Brain microvascular endothelial cell (primary cell): Measurements from ENCODE around the gene TUBB4A.
A peak's percentile ranks its signal among the peaks of the same experiment; 100 is the strongest.

Source experiments
- DNase-seq: peaks from one replicate; pipeline ENCODE4 v3.0.0-alpha.2; 2020
- H3K27ac ChIP-seq: fragments of 250-450 bp; sonication (Bioruptor Pico); 2 replicates; pipeline ENCODE4 v1.5.1; 2020; ENCODE audit warnings: mild to moderate bottlenecking, moderate library complexity
- H3K27me3 ChIP-seq: fragments of 250-450 bp; sonication (Bioruptor Pico); replicated peaks from 2 replicates; pipeline ENCODE4 v1.5.1; 2020; ENCODE audit warnings: mild to moderate bottlenecking
- H3K36me3 ChIP-seq: fragments of 250-450 bp; sonication (Bioruptor Pico); replicated peaks from 2 replicates; pipeline ENCODE4 v1.5.1; 2020; ENCODE audit warnings: mild to moderate bottlenecking
- H3K4me3 ChIP-seq: 2 replicates; pipeline ENCODE4 v1.5.1; 2011; ENCODE audit warnings: low read depth, mild to moderate bottlenecking, control low read depth, low read length, moderate library complexity
- CTCF ChIP-seq: IDR thresholded peaks from 2 replicates; pipeline ENCODE4 v1.5.1; 2011; ENCODE audit warnings: low read depth, mild to moderate bottlenecking, moderate library complexity, low read length, control low read depth, inconsistent platforms; ENCODE audit errors: missing control alignments
- in situ Hi-C: cut with HindIII; loops from 2 replicates; pipeline ENCODE4 v1.10.0; 2017; ENCODE audit warnings: low sequenced_read_pairs, low pct_ligation_motif_present

The TUBB4A gene

GRCh38 chr19:6519289-6519688, 17.2 kb upstream of the TUBB4A start:
- in situ Hi-C loops, result no loop called here
- DNase-seq, result peak; percentile 36
- Histone ChIP-seq H3K4me3 (no peak overlapping the region), H3K27me3 (no peaks in the 10 kb centered on the region), H3K36me3 (no peaks in the 10 kb centered on the region), H3K27ac (no peak overlapping the region)
- no peak for TF ChIP-seq CTCF

GRCh38 chr19:6518145-6518911, 16.2 kb upstream of the TUBB4A start:
- in situ Hi-C loops, result no loop called here
- no peak for TF ChIP-seq CTCF
- H3K27ac ChIP-seq, result no peak overlapping the region
- H3K4me3 ChIP-seq, result no peak overlapping the region
- H3K36me3 ChIP-seq, result no peaks in the 10 kb centered on the region
- no peaks in the 10 kb centered on the region for H3K27me3 ChIP-seq
- no peak for DNase-seq

DNA sequence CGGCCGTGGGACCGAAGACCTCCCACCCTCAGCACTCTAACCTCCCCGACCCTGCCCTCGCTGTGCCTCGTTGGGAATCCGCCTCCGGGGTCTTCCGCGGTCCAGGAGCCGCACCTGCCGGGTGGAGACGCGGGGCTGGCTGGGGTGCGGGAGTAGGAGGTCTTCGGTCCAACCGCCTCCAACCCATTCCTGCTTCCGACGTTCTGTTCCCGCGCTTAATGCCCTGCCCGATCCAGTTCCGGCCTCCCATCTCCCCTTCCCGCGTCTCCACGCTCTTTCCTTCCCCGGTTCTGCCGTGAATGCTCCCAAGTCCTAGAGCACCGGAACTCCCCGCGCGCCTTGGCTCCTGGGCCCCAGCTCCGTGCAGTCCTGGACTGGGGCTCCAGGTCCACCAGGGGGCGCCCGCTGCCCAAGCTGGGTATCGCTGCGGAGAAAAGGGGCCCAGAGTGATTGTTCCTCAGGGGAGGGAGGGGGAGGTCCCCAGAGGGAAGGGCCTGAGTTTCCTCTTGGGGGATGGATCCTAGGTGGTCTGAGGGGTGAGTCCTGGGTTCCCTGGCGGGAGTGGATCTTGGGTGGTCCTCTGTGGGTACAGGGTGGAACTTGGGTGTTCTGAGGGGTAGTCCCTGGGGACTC, 14.7 kb upstream of the TUBB4A start:
- peak; percentile 98 for TF ChIP-seq CTCF

DNA sequence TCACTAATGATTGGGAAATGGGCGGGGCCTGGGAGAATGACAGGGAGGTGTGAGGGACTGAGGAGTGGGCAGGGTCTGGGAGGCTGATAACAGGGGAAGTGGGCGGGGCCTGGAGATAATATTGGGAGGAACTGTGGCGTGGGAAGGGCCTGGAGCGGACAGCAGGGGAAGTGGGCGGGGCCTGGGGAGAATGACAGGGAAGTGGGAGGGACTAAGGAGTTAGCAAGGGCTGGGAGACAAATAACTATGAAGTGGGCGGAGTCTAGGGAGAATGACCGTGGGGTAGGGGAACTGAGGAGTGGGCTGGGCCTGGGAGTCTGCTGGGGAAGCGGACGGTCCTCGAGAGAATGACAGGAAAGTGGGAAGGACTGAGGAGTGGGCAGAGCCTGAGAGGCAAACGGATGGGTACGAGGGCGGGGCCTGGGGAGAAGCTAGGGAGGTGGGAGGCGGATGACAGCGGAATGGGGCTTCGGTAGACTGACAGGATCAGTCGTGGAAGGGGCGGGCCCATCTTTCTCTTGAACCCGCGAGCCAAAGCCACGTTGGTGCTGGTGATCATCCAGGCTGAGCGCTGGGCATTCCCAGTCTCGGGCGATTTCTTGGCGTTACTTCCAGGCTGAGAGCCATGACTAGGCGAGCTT, 14.0 kb upstream of the TUBB4A start:
- Histone ChIP-seq H3K36me3 (no peaks in the 10 kb centered on the region), H3K4me3 (peak overlapping the region; percentile 62), H3K27me3 (no peaks in the 10 kb centered on the region), H3K27ac (no peak overlapping the region)
- DNase-seq, result peak; percentile 94
- no peak for TF ChIP-seq CTCF
- in situ Hi-C loops, result no loop called here

More for the DNA sequence above, 14.7 kb upstream of the TUBB4A start:
- H3K27me3 ChIP-seq, result no peaks in the 10 kb centered on the region
- DNase-seq, result peak; percentile 64
- in situ Hi-C loops, result no loop called here
- no peak overlapping the region for H3K27ac ChIP-seq
- peak overlapping the region; percentile 62 for H3K4me3 ChIP-seq
- H3K36me3 ChIP-seq, result no peaks in the 10 kb centered on the region

- in situ Hi-C loops, result no loop called here
- no peak for DNase-seq
- TF ChIP-seq CTCF, result no peak
- H3K36me3 ChIP-seq, result no peaks in the 10 kb centered on the region
- H3K27ac ChIP-seq, result no peak overlapping the region
- H3K4me3 ChIP-seq, result no peak overlapping the region
- H3K27me3 ChIP-seq, result no peaks in the 10 kb centered on the region
Measured at GRCh38 chr19:6514926-6515544, 12.9 kb upstream of the TUBB4A start.
